SK-N-SH (cell line): ENCODE results near the gene HSD17B12.

Experiments used
- CTCF ChIP-seq: fragments of 200-600 bp; sonication (generic); IDR thresholded peaks from 2 replicates; pipeline ENCODE4 v1.6.1; 2017; ENCODE audit warnings: antibody characterized with exemption, mild to moderate bottlenecking, moderate library complexity
- EZH2phosphoT487 ChIP-seq: fragments of 200-600 bp; sonication (generic); IDR thresholded peaks from 2 replicates; pipeline ENCODE4 v1.6.1; 2017; ENCODE audit warnings: low read depth, mixed run types, mild to moderate bottlenecking, antibody characterized with exemption, moderate library complexity, borderline replicate concordance
- IRF3 ChIP-seq: fragments of 150-350 bp; IDR thresholded peaks from 2 replicates; pipeline ENCODE4 v1.6.1; 2016; ENCODE audit warnings: mild to moderate bottlenecking, low read depth, low read length
- MAX ChIP-seq: IDR thresholded peaks from 2 replicates; pipeline ENCODE4 v1.4.0; 2012; ENCODE audit warnings: low read depth
- NRF1 ChIP-seq: IDR thresholded peaks from 2 replicates; pipeline ENCODE4 v1.6.1; 2012; ENCODE audit warnings: low read depth, mild to moderate bottlenecking, low read length
- POLR2AphosphoS5 ChIP-seq: IDR thresholded peaks from 2 replicates; pipeline ENCODE4 v1.6.1; 2012; ENCODE audit warnings: low read depth, low read length
- TAF1 ChIP-seq: IDR thresholded peaks from 2 replicates; pipeline ENCODE4 v1.6.1; 2012; ENCODE audit warnings: low read depth, mild to moderate bottlenecking, low read length, moderate library complexity, borderline replicate concordance
- TCF12 ChIP-seq: IDR thresholded peaks from 2 replicates; pipeline ENCODE4 v1.4.0; 2012
- USF1 ChIP-seq: IDR thresholded peaks from 2 replicates; pipeline ENCODE4 v1.4.0; 2012; ENCODE audit warnings: low read depth, borderline replicate concordance
- USF2 ChIP-seq: fragments of 150-350 bp; IDR thresholded peaks from 2 replicates; pipeline ENCODE4 v1.6.1; 2017; ENCODE audit warnings: antibody characterized with exemption, low read length, low read depth, borderline replicate concordance

GRCh38 chr11:43639224-43639623 lies 41.3 kb upstream of the HSD17B12 start:
- no peak for TF ChIP-seq EZH2phosphoT487
- TF ChIP-seq IRF3 = no peak
- no peak for TF ChIP-seq CTCF
- TF ChIP-seq POLR2AphosphoS5 = no peak
- no peak for TF ChIP-seq NRF1
- TF ChIP-seq USF2 = no peak
- no peak for TF ChIP-seq USF1
- no peak for TF ChIP-seq MAX
- TF ChIP-seq TAF1 = no peak
- TF ChIP-seq TCF12 = no peak
